Stimulated activated CD4-positive, alpha-beta T cell treated with anti-CD3 and anti-CD28 coated beads, Interleukin-12 subunit alpha, Interleukin-12 subunit beta, amount 100 ng/mL, for 4 hours (primary cell): ENCODE results near the gene TRIM44.

Experiments
- DNase-seq: peaks from one replicate; pipeline ENCODE4 v3.0.0-alpha.2; 2020

TRIM44 gene

GRCh38 chr11:35794333-35794732 lies 131.8 kb downstream of the TRIM44 start:
- no peak for DNase-seq

GRCh38 chr11:35794850-35795249 lies 132.3 kb downstream of the TRIM44 start:
- no peak for DNase-seq

- no peak for DNase-seq
Measured at GRCh38 chr11:35796562-35796961, 134.0 kb downstream of the TRIM44 start.

- DNase-seq: no peak
Measured at GRCh38 chr11:35798423-35798822, 135.8 kb downstream of the TRIM44 start.

- DNase-seq: no peak
Measured at GRCh38 chr11:35798983-35799382, 136.4 kb downstream of the TRIM44 start.

GRCh38 chr11:35799655-35800054 lies 137.1 kb downstream of the TRIM44 start:
- DNase-seq: no peak

- DNase-seq: no peak
Measured at GRCh38 chr11:35800970-35801953, 138.7 kb downstream of the TRIM44 start.

GRCh38 chr11:35802221-35802620 lies 139.6 kb downstream of the TRIM44 start:
- no peak for DNase-seq

GRCh38 chr11:35802672-35803071 lies 140.1 kb downstream of the TRIM44 start:
- no peak for DNase-seq

- no peak for DNase-seq
Measured at GRCh38 chr11:35803115-35803514, 140.5 kb downstream of the TRIM44 start.

GRCh38 chr11:35804451-35805040 lies 142.0 kb downstream of the TRIM44 start:
- DNase-seq: no peak

- DNase-seq: no peak
Measured at GRCh38 chr11:35809561-35809960, 147.0 kb downstream of the TRIM44 start.

GRCh38 chr11:35810045-35810645 lies 147.6 kb downstream of the TRIM44 start:
- no peak for DNase-seq

GRCh38 chr11:35811783-35812182 lies 149.2 kb downstream of the TRIM44 start:
- DNase-seq: no peak

GRCh38 chr11:35812828-35813227 lies 150.3 kb downstream of the TRIM44 start:
- DNase-seq: no peak

GRCh38 chr11:35814081-35814695 lies 151.6 kb downstream of the TRIM44 start:
- no peak for DNase-seq

- no peak for DNase-seq
Measured at GRCh38 chr11:35814720-35815305, 152.2 kb downstream of the TRIM44 start.

- DNase-seq: no peak
Measured at GRCh38 chr11:35815556-35816315, 153.2 kb downstream of the TRIM44 start.

GRCh38 chr11:35820614-35821013 lies 158.0 kb downstream of the TRIM44 start:
- no peak for DNase-seq

GRCh38 chr11:35822815-35823495 lies 160.4 kb downstream of the TRIM44 start:
- DNase-seq: no peak

- no peak for DNase-seq
Measured at GRCh38 chr11:35823742-35824298, 161.2 kb downstream of the TRIM44 start.
